ENCODE measurements around the gene C22orf31.

The C22orf31 gene

DNA sequence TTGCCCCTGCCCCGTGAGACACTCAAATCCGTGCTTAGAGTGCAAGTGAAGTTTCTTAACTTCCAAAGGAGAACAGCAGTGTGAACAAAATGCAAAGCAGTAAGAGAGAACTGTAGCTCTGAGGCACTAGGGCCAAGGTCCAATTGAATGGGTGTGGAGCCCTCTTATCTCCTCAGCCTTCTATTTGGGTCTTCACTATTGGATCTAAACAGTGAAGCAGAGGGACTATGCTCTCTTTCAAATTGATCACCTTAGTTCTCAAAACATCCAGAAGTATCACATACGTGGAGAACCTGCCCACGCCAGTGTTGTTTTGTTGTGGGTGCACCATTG is 49.6 kb downstream of the C22orf31 start:
- TF ChIP-seq ZNF157 (tag by site-specific recombination; IDR thresholded peaks at IDR 0.05) (no peak), EGR2 (tag by site-specific recombination; IDR thresholded peaks at IDR 0.05; ENCODE audit: low read depth) (no peak), ZNF777 (tag by site-specific recombination; IDR thresholded peaks at IDR 0.05; ENCODE audit: borderline replicate concordance) (no peak), SCRT2 (tag by site-specific recombination; IDR thresholded peaks at IDR 0.05) (no peak), ZNF747 (tag by site-specific recombination; IDR thresholded peaks at IDR 0.05) (no peak), TCF7L2 (IDR thresholded peaks at IDR 0.05; ENCODE audit: borderline replicate concordance, low read depth, low read length) (no peak)
- H3K4me1 ChIP-seq (ENCODE audit: control insufficient read depth, insufficient read depth, low read length): no peaks in the 10 kb centered on the region
- no peak overlapping the region for H3K27ac ChIP-seq (ENCODE audit: extremely low read depth, low read depth, low read length)
- no peaks in the 10 kb centered on the region for H3K9me3 ChIP-seq (ENCODE audit: control insufficient read depth, insufficient read depth, low read depth, low read length)
- no peaks in the 10 kb centered on the region for H3K36me3 ChIP-seq (ENCODE audit: control insufficient read depth in 2 of 2, insufficient read depth in 1 of 2, low read length in 2 of 2)
- CTCF ChIA-PET: no interaction called here
- POLR2A ChIA-PET: no interaction called here
- no peak overlapping the region for H3K4me3 ChIP-seq (ENCODE audit: low read depth, low read length)

DNA sequence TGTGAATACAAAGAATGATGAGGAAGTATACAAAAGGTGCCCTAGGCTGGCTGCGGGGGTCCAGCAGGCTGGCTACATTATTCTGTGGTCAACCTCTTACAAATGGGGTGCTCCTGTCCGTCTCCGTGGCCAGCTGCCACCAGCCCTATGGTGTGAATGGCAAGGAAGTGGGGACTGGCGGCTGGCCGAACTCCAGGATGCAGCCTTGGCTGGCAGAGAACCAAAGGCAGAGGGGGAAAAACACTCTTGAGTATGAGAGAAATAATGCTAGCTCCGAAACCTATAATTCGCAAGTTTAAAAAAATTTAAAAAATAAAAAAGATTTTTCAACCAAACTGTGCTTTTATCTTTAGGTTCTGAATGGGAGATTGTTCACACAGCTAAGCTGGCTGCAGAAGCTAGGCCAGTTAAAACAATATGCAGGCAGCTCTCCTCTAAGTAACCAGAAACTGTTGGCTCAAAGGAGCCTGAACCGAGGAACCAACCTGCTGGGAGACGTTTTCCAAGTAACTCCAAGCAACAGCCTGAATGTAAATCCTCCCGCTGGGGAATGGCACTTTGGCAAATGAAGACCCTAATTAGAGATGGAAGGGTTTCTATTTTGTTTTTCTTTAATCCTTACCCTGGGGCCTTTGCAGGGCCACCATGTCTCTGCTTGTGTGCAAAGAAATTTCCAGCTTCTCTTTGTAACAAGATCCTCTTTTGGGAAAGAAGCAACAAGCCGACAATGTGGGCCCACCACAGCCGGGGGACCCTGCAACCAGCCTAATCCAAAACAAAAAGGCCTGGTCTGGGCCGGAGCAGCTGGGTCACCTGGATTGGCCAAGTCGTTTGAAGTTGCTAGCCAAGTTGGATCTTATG is 50.2 kb downstream of the C22orf31 start:
- no peaks in the 10 kb centered on the region for H3K36me3 ChIP-seq (ENCODE audit: control insufficient read depth in 2 of 2, insufficient read depth in 1 of 2, low read length in 2 of 2)
- POLR2A ChIA-PET: no interaction called here
- TF ChIP-seq ZNF146 (tag by site-specific recombination; IDR thresholded peaks at IDR 0.05) (no peak), PRDM1 (tag by site-specific recombination; IDR thresholded peaks at IDR 0.05) (no peak), ZNF701 (tag by site-specific recombination; IDR thresholded peaks at IDR 0.05) (no peak), ZNF37A (tag by site-specific recombination; IDR thresholded peaks at IDR 0.05) (no peak), ZNF596 (tag by site-specific recombination; IDR thresholded peaks at IDR 0.05) (no peak), ZNF121 (tag by site-specific recombination; IDR thresholded peaks at IDR 0.05) (no peak), FEZF1 (tag by site-specific recombination; IDR thresholded peaks at IDR 0.05) (no peak), ZNF670 (tag by site-specific recombination; IDR thresholded peaks at IDR 0.05; ENCODE audit: low read depth) (no peak), ZNF426 (tag by site-specific recombination; IDR thresholded peaks at IDR 0.05) (no peak), ZNF843 (tag by site-specific recombination; IDR thresholded peaks at IDR 0.05) (no peak), ZIC2 (tag by site-specific recombination; IDR thresholded peaks at IDR 0.05) (no peak), SCRT1 (tag by site-specific recombination; IDR thresholded peaks at IDR 0.05; ENCODE audit: borderline replicate concordance) (no peak), ZNF404 (tag by site-specific recombination; IDR thresholded peaks at IDR 0.05) (no peak), ZNF510 (tag by site-specific recombination; IDR thresholded peaks at IDR 0.05; ENCODE audit: insufficient replicate concordance) (no peak), KLF16 (tag by site-specific recombination; IDR thresholded peaks at IDR 0.05) (no peak)
- TF ChIP-seq, protein P1, sequence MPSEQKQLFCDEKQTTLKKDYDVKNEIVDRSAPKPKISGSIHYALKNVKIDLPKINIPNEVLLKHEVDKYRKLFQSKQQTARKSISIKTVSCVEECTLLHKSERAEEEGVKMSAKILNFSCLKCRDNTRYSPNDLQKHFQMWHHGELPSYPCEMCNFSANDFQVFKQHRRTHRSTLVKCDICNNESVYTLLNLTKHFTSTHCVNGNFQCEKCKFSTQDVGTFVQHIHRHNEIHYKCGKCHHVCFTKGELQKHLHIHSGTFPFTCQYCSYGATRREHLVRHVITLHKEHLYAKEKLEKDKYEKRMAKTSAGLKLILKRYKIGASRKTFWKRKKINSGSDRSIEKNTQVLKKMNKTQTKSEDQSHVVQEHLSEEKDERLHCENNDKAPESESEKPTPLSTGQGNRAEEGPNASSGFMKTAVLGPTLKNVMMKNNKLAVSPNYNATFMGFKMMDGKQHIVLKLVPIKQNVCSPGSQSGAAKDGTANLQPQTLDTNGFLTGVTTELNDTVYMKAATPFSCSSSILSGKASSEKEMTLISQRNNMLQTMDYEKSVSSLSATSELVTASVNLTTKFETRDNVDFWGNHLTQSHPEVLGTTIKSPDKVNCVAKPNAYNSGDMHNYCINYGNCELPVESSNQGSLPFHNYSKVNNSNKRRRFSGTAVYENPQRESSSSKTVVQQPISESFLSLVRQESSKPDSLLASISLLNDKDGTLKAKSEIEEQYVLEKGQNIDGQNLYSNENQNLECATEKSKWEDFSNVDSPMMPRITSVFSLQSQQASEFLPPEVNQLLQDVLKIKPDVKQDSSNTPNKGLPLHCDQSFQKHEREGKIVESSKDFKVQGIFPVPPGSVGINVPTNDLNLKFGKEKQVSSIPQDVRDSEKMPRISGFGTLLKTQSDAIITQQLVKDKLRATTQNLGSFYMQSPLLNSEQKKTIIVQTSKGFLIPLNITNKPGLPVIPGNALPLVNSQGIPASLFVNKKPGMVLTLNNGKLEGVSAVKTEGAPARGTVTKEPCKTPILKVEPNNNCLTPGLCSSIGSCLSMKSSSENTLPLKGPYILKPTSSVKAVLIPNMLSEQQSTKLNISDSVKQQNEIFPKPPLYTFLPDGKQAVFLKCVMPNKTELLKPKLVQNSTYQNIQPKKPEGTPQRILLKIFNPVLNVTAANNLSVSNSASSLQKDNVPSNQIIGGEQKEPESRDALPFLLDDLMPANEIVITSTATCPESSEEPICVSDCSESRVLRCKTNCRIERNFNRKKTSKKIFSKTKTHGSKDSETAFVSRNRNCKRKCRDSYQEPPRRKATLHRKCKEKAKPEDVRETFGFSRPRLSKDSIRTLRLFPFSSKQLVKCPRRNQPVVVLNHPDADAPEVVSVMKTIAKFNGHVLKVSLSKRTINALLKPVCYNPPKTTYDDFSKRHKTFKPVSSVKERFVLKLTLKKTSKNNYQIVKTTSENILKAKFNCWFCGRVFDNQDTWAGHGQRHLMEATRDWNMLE (tag by site-specific recombination; conservative IDR thresholded peaks at IDR 0.05; ENCODE audit: low read depth): no peak
- TF ChIP-seq, protein P2, sequence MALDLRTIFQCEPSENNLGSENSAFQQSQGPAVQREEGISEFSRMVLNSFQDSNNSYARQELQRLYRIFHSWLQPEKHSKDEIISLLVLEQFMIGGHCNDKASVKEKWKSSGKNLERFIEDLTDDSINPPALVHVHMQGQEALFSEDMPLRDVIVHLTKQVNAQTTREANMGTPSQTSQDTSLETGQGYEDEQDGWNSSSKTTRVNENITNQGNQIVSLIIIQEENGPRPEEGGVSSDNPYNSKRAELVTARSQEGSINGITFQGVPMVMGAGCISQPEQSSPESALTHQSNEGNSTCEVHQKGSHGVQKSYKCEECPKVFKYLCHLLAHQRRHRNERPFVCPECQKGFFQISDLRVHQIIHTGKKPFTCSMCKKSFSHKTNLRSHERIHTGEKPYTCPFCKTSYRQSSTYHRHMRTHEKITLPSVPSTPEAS (tag by site-specific recombination; IDR thresholded peaks at IDR 0.05): no peak
- TF ChIP-seq, protein P3, sequence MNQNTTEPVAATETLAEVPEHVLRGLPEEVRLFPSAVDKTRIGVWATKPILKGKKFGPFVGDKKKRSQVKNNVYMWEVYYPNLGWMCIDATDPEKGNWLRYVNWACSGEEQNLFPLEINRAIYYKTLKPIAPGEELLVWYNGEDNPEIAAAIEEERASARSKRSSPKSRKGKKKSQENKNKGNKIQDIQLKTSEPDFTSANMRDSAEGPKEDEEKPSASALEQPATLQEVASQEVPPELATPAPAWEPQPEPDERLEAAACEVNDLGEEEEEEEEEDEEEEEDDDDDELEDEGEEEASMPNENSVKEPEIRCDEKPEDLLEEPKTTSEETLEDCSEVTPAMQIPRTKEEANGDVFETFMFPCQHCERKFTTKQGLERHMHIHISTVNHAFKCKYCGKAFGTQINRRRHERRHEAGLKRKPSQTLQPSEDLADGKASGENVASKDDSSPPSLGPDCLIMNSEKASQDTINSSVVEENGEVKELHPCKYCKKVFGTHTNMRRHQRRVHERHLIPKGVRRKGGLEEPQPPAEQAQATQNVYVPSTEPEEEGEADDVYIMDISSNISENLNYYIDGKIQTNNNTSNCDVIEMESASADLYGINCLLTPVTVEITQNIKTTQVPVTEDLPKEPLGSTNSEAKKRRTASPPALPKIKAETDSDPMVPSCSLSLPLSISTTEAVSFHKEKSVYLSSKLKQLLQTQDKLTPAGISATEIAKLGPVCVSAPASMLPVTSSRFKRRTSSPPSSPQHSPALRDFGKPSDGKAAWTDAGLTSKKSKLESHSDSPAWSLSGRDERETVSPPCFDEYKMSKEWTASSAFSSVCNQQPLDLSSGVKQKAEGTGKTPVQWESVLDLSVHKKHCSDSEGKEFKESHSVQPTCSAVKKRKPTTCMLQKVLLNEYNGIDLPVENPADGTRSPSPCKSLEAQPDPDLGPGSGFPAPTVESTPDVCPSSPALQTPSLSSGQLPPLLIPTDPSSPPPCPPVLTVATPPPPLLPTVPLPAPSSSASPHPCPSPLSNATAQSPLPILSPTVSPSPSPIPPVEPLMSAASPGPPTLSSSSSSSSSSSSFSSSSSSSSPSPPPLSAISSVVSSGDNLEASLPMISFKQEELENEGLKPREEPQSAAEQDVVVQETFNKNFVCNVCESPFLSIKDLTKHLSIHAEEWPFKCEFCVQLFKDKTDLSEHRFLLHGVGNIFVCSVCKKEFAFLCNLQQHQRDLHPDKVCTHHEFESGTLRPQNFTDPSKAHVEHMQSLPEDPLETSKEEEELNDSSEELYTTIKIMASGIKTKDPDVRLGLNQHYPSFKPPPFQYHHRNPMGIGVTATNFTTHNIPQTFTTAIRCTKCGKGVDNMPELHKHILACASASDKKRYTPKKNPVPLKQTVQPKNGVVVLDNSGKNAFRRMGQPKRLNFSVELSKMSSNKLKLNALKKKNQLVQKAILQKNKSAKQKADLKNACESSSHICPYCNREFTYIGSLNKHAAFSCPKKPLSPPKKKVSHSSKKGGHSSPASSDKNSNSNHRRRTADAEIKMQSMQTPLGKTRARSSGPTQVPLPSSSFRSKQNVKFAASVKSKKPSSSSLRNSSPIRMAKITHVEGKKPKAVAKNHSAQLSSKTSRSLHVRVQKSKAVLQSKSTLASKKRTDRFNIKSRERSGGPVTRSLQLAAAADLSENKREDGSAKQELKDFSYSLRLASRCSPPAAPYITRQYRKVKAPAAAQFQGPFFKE (tag by site-specific recombination; IDR thresholded peaks at IDR 0.05; ENCODE audit: borderline replicate concordance): no peak

More for the DNA sequence above, 50.2 kb downstream of the C22orf31 start:
- CTCF ChIA-PET: no interaction called here
- no peaks in the 10 kb centered on the region for H3K4me1 ChIP-seq (ENCODE audit: control insufficient read depth, insufficient read depth, low read length)
- H3K4me3 ChIP-seq (ENCODE audit: low read depth, low read length): no peak overlapping the region
- no peak overlapping the region for H3K27ac ChIP-seq (ENCODE audit: extremely low read depth, low read depth, low read length)
- no peaks in the 10 kb centered on the region for H3K9me3 ChIP-seq (ENCODE audit: control insufficient read depth, insufficient read depth, low read depth, low read length)
